ENCODE results near the gene TMEM198.

DNA sequence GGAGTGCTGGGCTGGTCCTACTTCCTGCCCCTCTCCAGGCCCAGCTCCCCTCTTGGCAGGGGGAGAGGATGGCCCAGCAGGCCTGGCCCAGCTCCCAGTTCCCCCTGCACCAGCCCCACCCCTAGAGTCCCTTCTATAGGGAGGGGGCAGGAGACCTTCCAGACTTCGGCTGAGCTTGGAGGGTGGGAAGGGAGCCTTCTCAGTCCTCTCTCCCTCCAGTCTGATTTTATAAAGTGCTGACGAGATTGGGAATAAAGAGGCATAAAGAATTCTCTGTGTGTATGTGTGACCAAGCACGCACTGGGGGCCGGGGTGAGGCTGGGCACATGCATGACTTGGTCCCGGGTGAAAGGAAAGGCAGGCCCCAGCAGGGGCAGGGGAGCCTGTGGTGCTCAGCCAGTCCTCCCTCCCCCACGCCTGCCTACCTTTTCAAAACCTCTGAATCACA, 5.3 kb upstream of the TMEM198 start:
- TF ChIP-seq, protein P1, sequence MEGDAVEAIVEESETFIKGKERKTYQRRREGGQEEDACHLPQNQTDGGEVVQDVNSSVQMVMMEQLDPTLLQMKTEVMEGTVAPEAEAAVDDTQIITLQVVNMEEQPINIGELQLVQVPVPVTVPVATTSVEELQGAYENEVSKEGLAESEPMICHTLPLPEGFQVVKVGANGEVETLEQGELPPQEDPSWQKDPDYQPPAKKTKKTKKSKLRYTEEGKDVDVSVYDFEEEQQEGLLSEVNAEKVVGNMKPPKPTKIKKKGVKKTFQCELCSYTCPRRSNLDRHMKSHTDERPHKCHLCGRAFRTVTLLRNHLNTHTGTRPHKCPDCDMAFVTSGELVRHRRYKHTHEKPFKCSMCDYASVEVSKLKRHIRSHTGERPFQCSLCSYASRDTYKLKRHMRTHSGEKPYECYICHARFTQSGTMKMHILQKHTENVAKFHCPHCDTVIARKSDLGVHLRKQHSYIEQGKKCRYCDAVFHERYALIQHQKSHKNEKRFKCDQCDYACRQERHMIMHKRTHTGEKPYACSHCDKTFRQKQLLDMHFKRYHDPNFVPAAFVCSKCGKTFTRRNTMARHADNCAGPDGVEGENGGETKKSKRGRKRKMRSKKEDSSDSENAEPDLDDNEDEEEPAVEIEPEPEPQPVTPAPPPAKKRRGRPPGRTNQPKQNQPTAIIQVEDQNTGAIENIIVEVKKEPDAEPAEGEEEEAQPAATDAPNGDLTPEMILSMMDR (IDR thresholded peaks at IDR 0.05): no peak
- TF ChIP-seq EZH2 (IDR thresholded peaks at IDR 0.05; ENCODE audit: borderline replicate concordance, insufficient read depth, low read depth, low read length, poor library complexity, severe bottlenecking): no peak

All from B cell (primary cell).